ENCODE results near the gene CPLX3. TPM values are rescaled to one million over a fixed set of nuclear protein-coding genes. Genes with fewer than 3 reads are reported as not detected.

CPLX3 gene
- total RNA-seq, 1 experiment from 2014 or later: not detected

- H3K56ac ChIP-seq (ENCODE audit: insufficient read length, low read depth, low read length): no peak overlapping the region
- H4K8ac ChIP-seq (replicated peaks; ENCODE audit: insufficient read length, low read depth, low read length): no peak overlapping the region
- no peak overlapping the region for H3K23ac ChIP-seq (ENCODE audit: insufficient read length, low read depth, low read length)
- H3K4ac ChIP-seq (ENCODE audit: low read depth, low read length): no peak overlapping the region
- H2BK15ac ChIP-seq (ENCODE audit: low read depth, low read length): no peak overlapping the region
- no peaks in the 10 kb centered on the region for H3K4me1 ChIP-seq (ENCODE audit: insufficient read depth, low read length)
- no peaks in the 10 kb centered on the region for H3K79me2 ChIP-seq (ENCODE audit: insufficient read depth, low read length)
- H2AK5ac ChIP-seq (ENCODE audit: insufficient read length, low read length): no peak overlapping the region
- Mint-ChIP-seq H3K27me3 (ENCODE audit: low read depth) (peaks cover 68% of the 10 kb centered on the region), H3K27ac (no peak overlapping the region), H3K4me3 (peak overlapping the region in 1 of 2 experiments; percentile 65; a peak in 3 of 5 replicates), H3K4me1 (peaks cover 4 to 28% of the 10 kb centered on the region in 2 experiments; a peak in 3 of 4 replicates), H3K9me3 (no peaks in the 10 kb centered on the region), H3K36me3 (ENCODE audit: insufficient read depth in 1 of 3, low read depth in 3 of 3) (no peaks in the 10 kb centered on the region)
- no peak overlapping the region for H2BK20ac ChIP-seq (ENCODE audit: low read depth, low read length, poor library complexity, severe bottlenecking)
- no peak for DNase-seq
- H3K14ac ChIP-seq (ENCODE audit: insufficient read depth, low read length): no peak overlapping the region
- no peak overlapping the region for H3T11ph ChIP-seq (ENCODE audit: low read length)
- TF ChIP-seq, protein P1, sequence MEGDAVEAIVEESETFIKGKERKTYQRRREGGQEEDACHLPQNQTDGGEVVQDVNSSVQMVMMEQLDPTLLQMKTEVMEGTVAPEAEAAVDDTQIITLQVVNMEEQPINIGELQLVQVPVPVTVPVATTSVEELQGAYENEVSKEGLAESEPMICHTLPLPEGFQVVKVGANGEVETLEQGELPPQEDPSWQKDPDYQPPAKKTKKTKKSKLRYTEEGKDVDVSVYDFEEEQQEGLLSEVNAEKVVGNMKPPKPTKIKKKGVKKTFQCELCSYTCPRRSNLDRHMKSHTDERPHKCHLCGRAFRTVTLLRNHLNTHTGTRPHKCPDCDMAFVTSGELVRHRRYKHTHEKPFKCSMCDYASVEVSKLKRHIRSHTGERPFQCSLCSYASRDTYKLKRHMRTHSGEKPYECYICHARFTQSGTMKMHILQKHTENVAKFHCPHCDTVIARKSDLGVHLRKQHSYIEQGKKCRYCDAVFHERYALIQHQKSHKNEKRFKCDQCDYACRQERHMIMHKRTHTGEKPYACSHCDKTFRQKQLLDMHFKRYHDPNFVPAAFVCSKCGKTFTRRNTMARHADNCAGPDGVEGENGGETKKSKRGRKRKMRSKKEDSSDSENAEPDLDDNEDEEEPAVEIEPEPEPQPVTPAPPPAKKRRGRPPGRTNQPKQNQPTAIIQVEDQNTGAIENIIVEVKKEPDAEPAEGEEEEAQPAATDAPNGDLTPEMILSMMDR (conservative IDR thresholded peaks at IDR 0.05): no peak
- H3K4me2 ChIP-seq (ENCODE audit: insufficient read depth, insufficient read length, low read length): peak overlapping the region; percentile 24
- H3K27ac ChIP-seq (ENCODE audit: insufficient read length, low read depth, low read length): no peak overlapping the region
- H3K23me2 ChIP-seq (ENCODE audit: insufficient read length, low read depth, low read length, poor library complexity, severe bottlenecking): no peaks in the 10 kb centered on the region
- H4K5ac ChIP-seq (ENCODE audit: insufficient read length, low read depth, low read length): no peak overlapping the region
- H4K20me1 ChIP-seq (ENCODE audit: control insufficient read depth, insufficient read depth, insufficient read length): no peaks in the 10 kb centered on the region
- H3K18ac ChIP-seq (ENCODE audit: insufficient read length, low read depth, low read length): peak overlapping the region; percentile 4
- no peak overlapping the region for H2BK12ac ChIP-seq (ENCODE audit: insufficient read length, low read depth, low read length)
- no peak overlapping the region for H3K9ac ChIP-seq (ENCODE audit: extremely low read depth, insufficient read length, low read length)
- no peak overlapping the region for H2BK5ac ChIP-seq (ENCODE audit: insufficient read length, low read length)
- WGBS (ENCODE audit: extremely low coverage, insufficient read length, low lambda C conversion rate): no CpG with 5 or more reads among the region's 21 CpGs
- H3K9me3 ChIP-seq (ENCODE audit: control insufficient read depth, low read depth, low read length): no peaks in the 10 kb centered on the region
- H4K91ac ChIP-seq (ENCODE audit: insufficient read length, low read depth, low read length): no peak overlapping the region
- H2BK120ac ChIP-seq (ENCODE audit: low read depth, low read length, poor library complexity, severe bottlenecking): no peak overlapping the region
- H3K27me3 ChIP-seq (ENCODE audit: insufficient read depth, low read length): peaks cover 10% of the 10 kb centered on the region; the same call in 1 of the 2 replicates
- no peaks in the 10 kb centered on the region for H3K79me1 ChIP-seq (ENCODE audit: insufficient read depth, low read depth, low read length, poor library complexity, severe bottlenecking)
- H2AFZ ChIP-seq (ENCODE audit: low read length): no peak overlapping the region
These were observed 494 bp downstream of the CPLX3 start for GRCh38 chr15:74826921-74827320.

Measured in H9 (cell line).